Lung (tissue), 12 donors: Measurements from ENCODE around the gene DBF4B. TPM values are rescaled to one million over a fixed set of nuclear protein-coding genes. Genes with fewer than 3 reads are reported as not detected.
A peak's percentile ranks its signal among the peaks of the same experiment; 100 is the strongest.

Experiments
- ATAC-seq: fragments of 200-7000 bp; cut with Tn5 transposase; one replicate; pipeline ENCODE4 v1.9.1; 2020; ENCODE audit warnings: moderate number of reproducible peaks; ENCODE audit not compliant: insufficient read depth, low FRiP score
- DNase-seq, 3 donors: peaks; one replicate each; pipeline ENCODE4 v3.0.0-alpha.2; 2013 to 2017
- H3K27ac ChIP-seq, 2 donors: one replicate each; pipeline ENCODE4 v1.5.1; 2013; ENCODE audit warnings: mild to moderate bottlenecking in 2 of 2, moderate library complexity in 2 of 2, control low read depth in 1 of 2, inconsistent platforms in 1 of 2, low read depth in 1 of 2, low read length in 1 of 2
- H3K27me3 ChIP-seq, 3 donors: one replicate each; pipeline ENCODE4 v1.5.1; 2013; ENCODE audit warnings: low read length in 2 of 3; ENCODE audit not compliant: control insufficient read depth in 3 of 3, insufficient read depth in 3 of 3
- H3K36me3 ChIP-seq, 4 donors: one replicate each; pipeline ENCODE4 v1.5.1; 2013; ENCODE audit warnings: low read length in 4 of 4, mild to moderate bottlenecking in 1 of 4, moderate library complexity in 1 of 4; ENCODE audit not compliant: control insufficient read depth in 4 of 4, insufficient read depth in 4 of 4
- H3K4me1 ChIP-seq, 5 donors: one replicate each; pipeline ENCODE4 v1.5.1; 2013; ENCODE audit warnings: low read length in 5 of 5, mild to moderate bottlenecking in 2 of 5, moderate library complexity in 1 of 5; ENCODE audit not compliant: control insufficient read depth in 5 of 5, insufficient read depth in 5 of 5
- H3K4me3 ChIP-seq: one replicate; pipeline ENCODE4 v1.5.1; 2013; ENCODE audit warnings: mild to moderate bottlenecking, control low read depth, moderate library complexity
- H3K9ac ChIP-seq, 2 donors: one replicate each; pipeline ENCODE4 v1.5.1; 2013; ENCODE audit warnings: low read length in 2 of 2, control low read depth in 1 of 2; ENCODE audit not compliant: insufficient read depth in 1 of 2
- H3K9me3 ChIP-seq, 4 donors: one replicate each; pipeline ENCODE4 v1.5.1; 2013; ENCODE audit warnings: low read length in 3 of 4, mild to moderate bottlenecking in 1 of 4, moderate library complexity in 1 of 4; ENCODE audit not compliant: control insufficient read depth in 4 of 4, insufficient read depth in 3 of 4
- WGBS, 2 donors: extraction: QIAGEN DNeasy Blood & Tissue Kit; methylation state at CpG; one replicate each; pipeline ENCODE4 v1.1.7; 2013; 5-methylcytosine and 5-hydroxymethylcytosine counted together
- polyA plus RNA-seq, 2 donors: library from polyadenylated mRNA; stranded (reverse); fragments of 200-250 nt; gene quantifications; one replicate each; pipeline ENCODE4 v1.2.1, GENCODE V29; 2013
- total RNA-seq, 2 donors: library from RNA; depleted of rRNA in 1 of 2; stranded (reverse); fragments of >200 nt in 1 of 2; gene quantifications; one replicate each; pipeline ENCODE4 v1.2.1, GENCODE V29; 2014 to 2021
- TF ChIP-seq, protein P1 (sequence below): IDR thresholded peaks from 2 replicates; pipeline ENCODE4 v1.5.1; 2012; ENCODE audit warnings: mild to moderate bottlenecking; ENCODE audit errors: control extremely low read depth, extremely low read depth
- donor health status: control.
- donor health status: control.
- donor health status: Bipolar disorder and iron deficiency.
- donor health status: healthy.
- donor health status: DM: yes; HTN: yes; CAD: no.

DBF4B gene
- total and polyA plus RNA-seq, 4 donors, result 2.7 to 8.6 (median 3.1) TPM

DNA sequence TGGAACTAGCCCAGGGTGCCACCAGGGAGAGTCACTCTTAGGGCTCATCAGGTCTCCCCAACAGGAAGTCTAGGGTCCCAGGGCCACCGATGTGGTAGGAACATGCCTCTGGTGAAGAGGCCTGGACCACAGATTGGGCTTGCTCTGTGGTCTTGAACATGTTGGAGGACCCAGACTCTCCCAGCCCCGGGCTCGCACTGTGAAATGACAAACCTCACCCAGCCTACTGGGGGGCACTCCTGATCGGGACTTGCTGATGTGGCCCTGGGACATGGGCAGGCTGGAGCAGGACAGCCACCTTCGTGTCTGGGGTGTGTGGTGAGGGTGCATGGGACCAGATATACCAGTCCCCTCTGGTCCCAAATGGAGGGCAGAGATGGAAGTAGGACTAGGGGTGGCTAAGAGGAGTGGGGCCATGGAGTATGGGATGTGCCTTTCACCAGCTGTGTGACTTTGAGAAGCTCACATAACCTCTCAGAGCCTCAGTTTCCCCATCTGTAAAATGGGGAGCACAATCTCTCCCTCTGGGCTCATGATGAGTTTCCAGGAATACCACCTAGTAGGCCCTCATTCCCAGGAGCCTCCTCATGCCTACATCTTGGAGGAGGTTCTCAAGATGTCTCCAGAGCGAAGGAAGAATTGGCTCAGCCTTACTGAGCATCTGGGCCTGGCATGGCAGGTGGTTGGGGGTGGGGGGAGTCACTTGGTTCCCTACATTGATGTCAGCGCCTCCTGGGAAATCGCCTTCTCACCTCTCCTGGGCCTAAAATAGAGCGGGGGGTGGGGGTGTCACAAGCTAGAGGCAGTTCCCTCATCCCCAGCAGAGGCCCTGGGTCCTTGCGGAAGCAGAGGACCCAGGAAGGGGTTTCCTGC lies 48.8 kb downstream of the DBF4B start:
- H3K9me3 ChIP-seq, result no peaks in the 10 kb centered on the region
- WGBS, 2 donors, result 87 to 89% methylated on average over 10 of the region's 10 CpGs
- H3K27me3 ChIP-seq, result peaks cover 0 to 2% (median 0%) of the 10 kb centered on the region in 3 donors
- H3K4me1 ChIP-seq, result peaks cover 0 to 8% (median 0%) of the 10 kb centered on the region in 5 donors
- ATAC-seq, result no peak
- H3K36me3 ChIP-seq, result no peaks in the 10 kb centered on the region
- TF ChIP-seq, protein P1, sequence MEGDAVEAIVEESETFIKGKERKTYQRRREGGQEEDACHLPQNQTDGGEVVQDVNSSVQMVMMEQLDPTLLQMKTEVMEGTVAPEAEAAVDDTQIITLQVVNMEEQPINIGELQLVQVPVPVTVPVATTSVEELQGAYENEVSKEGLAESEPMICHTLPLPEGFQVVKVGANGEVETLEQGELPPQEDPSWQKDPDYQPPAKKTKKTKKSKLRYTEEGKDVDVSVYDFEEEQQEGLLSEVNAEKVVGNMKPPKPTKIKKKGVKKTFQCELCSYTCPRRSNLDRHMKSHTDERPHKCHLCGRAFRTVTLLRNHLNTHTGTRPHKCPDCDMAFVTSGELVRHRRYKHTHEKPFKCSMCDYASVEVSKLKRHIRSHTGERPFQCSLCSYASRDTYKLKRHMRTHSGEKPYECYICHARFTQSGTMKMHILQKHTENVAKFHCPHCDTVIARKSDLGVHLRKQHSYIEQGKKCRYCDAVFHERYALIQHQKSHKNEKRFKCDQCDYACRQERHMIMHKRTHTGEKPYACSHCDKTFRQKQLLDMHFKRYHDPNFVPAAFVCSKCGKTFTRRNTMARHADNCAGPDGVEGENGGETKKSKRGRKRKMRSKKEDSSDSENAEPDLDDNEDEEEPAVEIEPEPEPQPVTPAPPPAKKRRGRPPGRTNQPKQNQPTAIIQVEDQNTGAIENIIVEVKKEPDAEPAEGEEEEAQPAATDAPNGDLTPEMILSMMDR, result no peak
- no peak overlapping the region for H3K9ac ChIP-seq
- no peak overlapping the region for H3K4me3 ChIP-seq
- H3K27ac ChIP-seq, result no peak overlapping the region
- no peak for DNase-seq

DNA sequence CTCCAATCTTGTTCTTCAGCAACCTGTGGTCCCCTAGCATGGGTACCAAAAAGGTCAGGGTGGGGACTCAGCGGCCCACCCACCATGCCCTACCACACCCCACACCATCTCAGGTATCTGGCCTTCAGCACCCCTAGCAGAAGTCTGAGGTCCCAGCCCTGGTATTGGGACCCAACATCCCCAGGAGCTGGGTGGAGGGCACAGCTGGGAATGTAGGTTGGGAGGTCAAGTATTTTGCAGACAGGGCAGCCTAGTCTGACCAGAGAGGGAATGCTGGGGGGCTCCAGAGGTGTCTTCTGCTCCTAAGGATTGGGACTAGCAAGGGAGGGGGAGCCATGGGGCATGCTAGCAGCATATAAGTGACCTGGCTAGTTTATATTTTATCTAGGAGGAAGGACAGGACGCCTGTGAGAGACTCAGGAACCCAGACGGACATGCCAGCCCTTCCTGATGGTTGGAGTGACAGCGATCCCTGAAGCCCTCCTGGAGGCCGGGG lies 49.5 kb downstream of the DBF4B start:
- Histone ChIP-seq H3K36me3 (no peaks in the 10 kb centered on the region), H3K27me3 (peaks cover 0 to 2% (median 0%) of the 10 kb centered on the region in 3 donors), H3K4me1 (peaks cover 0 to 8% (median 0%) of the 10 kb centered on the region in 5 donors), H3K9ac (no peak overlapping the region), H3K4me3 (no peak overlapping the region), H3K27ac (no peak overlapping the region), H3K9me3 (no peaks in the 10 kb centered on the region)
- WGBS, 2 donors, result 38 to 40% methylated on average over 5 of the region's 5 CpGs
- ATAC-seq (no peak), DNase-seq (no peak)
- TF ChIP-seq, protein P1, result no peak

DNA sequence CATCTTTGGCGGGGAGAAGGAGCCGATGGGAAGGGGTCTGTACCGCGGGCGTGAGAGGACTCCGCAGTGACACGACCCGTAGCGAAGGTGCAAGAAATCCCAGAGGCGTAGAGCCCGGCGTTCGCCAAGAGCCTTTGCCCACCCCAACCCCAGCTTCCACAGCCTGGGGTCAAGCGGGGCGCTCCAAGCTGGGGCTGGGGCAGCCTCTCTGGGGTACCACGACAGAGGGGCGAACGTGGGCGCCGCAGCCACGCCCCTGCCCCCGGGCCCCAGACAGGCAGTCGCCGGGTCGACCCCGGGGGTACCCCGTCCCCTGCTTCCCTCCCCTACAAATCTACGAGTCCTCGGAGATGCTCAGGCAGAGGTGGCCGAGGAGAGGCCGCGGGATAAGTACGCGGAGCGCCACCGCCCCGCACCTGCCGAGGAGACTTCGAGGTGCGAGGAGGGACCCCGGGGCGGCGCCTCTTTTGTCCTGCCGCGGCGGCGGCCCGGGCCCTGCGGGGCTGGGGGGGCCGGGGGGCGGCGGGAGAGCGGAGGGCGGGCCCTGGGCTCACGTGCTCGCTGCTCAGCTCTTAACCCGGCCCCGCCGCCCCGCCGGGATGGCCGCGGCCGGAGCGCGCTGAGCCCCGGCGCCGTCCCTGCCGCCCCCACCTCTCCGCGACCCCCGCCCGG lies 50.1 kb downstream of the DBF4B start, which contains the start of gene ADAM11:
TSS of gene ADAM11 (plus strand) at position 575 of the 672 bp plus-strand sequence. CDS start 212 bp downstream, outside the sequence.
- Histone ChIP-seq H3K4me1 (peaks cover 0 to 8% (median 0%) of the 10 kb centered on the region in 5 donors), H3K27me3 (peaks cover 0 to 2% (median 0%) of the 10 kb centered on the region in 3 donors), H3K36me3 (no peaks in the 10 kb centered on the region), H3K4me3 (no peak within 1 kb of the TSS), H3K9ac (no peak within 1 kb of the TSS), H3K27ac (no peak within 1 kb of the TSS), H3K9me3 (no peaks in the 10 kb centered on the region)
- DNase-seq, result peak in 1 of 3 donors; percentile 18
- no peak for ATAC-seq
- WGBS, 2 donors, result 5 to 6% methylated on average over 48 to 74 of the region's 74 CpGs
- TF ChIP-seq, protein P1, result no peak
